NCI-H2081 (cell line): ENCODE data around the gene URB2.
"Not testable (repeated sequence)": the region's sequence is repeated elsewhere in the genome, so short reads cannot be mapped to it uniquely, and the experiment has no call there.

Experiments
- DNase-seq, 2 experiments: peaks; one replicate each; lab custom pipeline; 2025; lab: John Stamatoyannopoulos, UW

The URB2 gene

DNA sequence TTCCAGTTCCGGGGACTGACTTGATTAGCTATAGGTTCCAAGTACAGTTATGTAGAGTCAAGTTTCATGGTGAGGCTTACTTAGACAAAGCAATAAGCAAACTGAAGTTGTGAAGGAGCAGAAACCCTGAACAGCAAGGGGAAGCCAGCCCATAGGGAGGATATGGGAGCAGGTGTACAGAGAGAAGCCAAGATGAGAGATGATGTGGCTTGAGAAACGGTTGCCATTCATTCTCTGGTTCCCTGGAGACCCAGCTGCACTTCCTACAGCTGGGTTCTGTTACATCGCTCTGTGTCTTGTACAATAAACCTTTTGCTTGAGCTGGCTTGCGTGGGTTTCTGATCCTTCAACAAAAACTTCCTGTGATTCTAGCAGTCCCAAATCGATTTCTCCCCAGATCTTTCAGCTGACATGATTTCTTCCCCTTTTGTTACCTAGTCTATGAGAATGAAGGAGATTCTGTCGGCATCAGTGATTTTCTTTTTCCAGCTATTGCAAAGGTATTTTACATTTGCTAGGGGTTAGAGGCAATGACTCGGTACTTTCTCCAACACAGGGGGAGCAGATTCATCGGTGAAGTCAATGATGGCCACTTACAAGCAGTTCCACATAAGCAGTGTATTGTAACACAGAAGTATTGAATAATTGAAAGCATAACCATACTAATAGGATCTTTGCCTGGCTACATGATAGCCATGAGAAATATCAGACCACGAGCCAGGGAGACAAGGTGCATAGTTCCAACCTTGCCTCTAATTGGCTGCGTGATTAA, 67.3 kb downstream of the URB2 start:
- no peak for DNase-seq

DNA sequence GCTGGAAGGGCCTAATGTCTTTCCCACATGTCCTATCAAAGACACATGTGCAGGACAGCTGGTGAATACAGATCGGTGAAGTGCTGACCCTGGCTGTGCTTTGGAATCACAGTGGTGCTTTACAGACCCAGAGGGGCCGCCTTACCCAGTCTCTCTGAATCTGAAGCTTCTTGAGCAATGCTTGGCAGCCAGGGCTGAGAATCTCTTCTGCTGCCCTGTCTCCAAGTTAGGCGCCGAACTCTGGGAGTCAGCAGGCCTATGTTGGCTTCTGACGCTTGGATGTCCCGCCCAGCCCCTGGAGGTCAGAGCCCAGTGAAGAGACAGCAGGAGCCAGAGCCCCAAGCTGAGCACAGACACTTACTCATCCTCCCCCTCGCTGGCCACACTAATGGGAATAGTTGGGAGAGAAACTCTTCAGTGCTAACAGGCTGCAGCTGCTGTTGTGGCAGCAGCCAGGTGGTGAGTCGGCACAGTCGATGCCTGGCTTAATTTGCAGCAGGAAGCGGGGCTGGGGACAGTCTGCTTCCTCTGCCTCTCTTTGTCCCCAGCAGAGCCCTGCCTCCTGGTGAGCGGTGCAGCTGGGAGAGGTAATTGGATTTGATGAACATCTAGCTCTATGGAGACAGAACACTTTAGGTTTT, 68.1 kb downstream of the URB2 start:
- DNase-seq = peak; percentile 93 to 98

DNA sequence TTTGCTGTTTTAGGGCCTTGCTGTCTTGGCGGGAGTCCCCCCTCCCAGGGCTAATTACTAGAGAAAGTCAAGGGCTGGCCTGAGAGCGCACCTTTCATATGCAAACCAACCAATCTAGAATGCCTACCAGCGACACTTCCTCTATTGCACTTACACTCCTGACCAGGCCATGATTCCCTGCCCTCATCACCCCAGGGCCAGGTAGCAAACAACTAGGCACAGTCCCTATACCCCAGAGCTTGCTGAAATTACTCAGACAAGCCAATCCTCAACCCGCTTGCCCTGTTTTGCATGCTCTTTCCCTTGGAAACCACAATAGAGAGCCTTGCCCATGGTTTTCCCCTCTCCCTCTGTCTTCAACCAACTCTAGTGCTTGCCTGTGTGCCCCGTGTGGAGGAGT, 70.3 kb downstream of the URB2 start:
- DNase-seq = no peak

DNA sequence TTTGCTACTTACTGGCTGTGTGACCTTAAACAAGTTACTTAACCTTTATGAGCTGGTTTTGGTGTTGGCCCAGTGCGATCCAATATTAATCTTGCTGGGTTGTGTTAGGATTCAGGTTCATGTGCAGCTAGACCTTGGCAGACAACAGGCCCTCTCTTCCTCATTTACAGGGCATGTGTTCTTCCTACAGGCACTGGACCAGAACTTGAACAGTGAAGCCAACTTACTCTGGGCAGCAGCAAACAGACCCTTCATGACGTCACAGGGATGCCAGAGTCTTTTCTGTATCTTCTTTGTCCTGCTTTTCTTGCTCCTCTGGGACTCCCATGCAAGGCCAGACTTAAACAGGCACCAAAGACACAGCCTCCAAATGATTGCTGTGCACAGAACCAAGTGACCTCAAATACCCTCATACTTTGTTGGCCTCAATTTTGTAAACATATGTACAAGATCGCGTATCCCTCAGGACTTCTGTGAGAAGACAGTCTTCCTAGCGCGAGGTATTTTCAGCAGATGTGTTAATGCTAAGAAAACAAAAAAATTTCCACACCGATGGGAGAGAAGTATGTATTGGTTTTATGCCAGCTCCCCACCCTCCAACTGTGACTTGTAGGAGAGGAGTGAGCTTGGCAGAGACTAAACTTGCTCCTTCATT, 73.7 kb downstream of the URB2 start:
- no peak for DNase-seq

DNA sequence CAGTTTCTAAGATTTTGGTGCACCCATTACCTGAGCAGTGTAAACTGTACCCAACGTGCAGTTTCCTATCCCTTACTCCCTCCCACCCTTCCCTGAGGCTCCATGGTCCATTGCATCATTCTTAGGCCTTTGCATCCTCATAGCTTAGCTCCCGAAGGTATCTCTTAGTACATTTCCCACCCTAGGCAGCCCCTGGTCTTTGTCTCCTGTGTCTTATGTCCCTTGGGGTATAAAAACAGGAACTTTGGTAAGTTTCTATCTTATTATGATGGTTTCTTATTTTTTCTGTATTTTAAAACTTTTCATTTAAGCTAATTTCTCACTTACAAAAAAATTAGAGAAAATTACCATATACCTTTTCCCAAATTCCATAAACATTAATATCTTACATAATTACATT, 78.1 kb downstream of the URB2 start:
- DNase-seq = no peak

DNA sequence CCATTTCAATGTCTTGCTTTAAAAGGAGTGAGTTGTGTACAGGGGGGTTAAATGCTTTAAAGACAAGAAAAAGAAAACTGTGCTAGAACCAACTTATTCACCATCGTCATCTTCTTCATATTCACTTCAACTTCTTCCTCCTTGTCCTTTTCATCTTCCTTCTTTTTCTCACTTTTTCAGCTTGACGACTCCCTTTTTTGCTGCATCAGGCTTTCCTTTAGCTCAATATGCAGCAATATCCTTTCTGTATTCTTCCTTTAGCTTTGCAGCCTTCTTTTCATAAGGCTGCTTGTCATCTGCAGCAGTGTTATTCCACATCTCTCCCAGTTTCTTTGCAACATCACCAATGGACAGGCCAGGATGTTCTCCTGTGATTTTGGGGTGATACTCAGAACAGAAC, 79.1 kb downstream of the URB2 start:
- DNase-seq = not testable (repeated sequence)

DNA sequence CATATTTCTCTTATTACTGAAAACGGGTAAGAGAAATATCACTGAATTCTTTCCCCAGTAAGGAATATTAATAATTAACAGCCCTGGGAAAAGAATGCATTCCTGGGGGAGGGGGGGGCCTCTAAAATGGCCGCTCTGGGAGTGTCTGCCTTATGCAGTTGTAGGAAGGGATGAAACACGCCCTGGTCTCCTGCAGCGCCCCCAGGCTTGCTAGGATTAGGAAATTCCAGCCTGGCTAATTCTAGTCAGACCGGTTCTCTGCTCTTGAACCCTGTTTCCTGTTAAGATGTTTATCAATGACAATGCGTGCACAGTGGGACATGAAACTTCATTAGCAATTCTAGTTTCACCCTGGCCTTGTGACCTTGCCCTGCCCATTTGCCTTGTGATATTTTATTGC, 81.1 kb downstream of the URB2 start:
- DNase-seq = not testable (repeated sequence)

DNA sequence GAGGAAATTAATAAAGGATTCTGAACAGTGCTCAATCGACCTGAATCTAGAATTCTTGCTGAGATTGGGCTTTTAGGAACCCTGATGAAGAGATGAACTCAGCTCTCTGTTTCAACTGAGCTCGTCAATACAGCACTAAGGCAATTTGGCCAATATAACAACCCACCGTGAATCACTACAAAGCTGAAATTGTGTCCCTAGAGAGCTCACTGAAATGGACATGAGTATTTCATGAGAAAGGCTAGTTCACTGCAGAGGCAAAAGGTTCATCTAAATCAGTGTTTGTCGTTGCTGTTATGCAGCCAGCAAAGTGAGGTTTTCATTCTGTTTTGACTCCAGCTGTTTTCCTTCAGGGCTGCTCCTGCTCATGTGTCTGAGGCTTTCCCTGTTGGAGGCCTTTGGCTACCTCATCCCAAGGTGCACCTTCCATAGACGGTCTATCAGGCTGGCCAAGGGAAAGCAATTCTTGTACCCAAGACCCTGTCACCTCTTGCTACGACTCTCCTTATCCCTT, 83.5 kb downstream of the URB2 start:
- DNase-seq = no peak
